Measurements from ENCODE around the gene MNT.

DNA sequence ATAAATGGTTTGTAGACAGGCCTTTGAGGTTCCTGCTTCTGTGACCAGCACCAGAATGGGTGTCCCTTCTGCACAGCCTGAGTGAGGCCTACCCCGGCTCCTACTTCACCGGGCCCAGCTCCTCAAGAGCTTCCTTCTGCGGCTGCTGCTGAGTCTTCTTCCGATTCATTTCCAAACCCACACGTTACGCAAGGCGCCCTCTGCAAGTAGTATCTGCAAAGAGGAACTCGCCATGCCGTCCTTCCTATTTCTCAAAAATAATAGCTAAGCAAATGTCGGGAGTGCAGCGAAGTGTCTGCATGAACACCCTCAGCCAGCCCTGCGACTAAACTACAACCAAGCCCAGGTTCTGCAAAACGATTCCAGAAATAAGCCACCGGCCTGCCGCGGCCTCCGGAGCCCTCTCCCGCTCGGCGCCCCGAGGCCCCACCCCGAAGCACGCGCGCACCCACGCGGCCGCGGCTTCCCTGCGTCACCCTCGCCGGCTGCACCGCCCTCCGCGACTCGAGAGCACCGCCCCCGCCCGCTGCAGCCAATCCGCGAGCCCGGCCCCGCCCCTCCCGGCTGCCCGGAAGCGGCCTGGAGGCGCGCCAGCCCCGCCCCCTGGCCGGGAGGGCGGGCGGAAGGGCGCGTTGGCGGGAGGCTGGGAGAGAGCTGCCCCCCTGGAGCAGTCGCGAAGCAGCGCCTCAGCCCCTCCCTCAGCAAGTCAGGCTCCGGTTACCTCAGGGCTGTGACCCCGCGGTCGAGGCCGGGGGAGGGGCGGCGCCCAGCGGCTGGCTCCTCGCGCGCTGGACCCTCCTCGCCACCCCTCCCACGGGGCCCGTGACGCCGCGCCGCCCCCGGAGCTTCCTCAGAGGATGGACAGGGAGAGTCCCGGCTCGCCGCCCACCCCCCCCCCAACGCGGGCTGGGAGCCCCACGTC is 8.3 kb downstream of the MNT start:
- TF ChIP-seq, protein P1, sequence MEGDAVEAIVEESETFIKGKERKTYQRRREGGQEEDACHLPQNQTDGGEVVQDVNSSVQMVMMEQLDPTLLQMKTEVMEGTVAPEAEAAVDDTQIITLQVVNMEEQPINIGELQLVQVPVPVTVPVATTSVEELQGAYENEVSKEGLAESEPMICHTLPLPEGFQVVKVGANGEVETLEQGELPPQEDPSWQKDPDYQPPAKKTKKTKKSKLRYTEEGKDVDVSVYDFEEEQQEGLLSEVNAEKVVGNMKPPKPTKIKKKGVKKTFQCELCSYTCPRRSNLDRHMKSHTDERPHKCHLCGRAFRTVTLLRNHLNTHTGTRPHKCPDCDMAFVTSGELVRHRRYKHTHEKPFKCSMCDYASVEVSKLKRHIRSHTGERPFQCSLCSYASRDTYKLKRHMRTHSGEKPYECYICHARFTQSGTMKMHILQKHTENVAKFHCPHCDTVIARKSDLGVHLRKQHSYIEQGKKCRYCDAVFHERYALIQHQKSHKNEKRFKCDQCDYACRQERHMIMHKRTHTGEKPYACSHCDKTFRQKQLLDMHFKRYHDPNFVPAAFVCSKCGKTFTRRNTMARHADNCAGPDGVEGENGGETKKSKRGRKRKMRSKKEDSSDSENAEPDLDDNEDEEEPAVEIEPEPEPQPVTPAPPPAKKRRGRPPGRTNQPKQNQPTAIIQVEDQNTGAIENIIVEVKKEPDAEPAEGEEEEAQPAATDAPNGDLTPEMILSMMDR (IDR thresholded peaks at IDR 0.05), result peak in 1 of 4 experiments; percentile 16
- TF ChIP-seq POLR2A (IDR thresholded peaks at IDR 0.05), result peak; percentile 47 to 85
